GM19240 (cell line): ENCODE data around the gene TAB2.
"Not testable (repeated sequence)": the region's sequence is repeated elsewhere in the genome, so short reads cannot be mapped to it uniquely, and the experiment has no call there.

Source experiments
- DNase-seq: peaks from one replicate; pipeline ENCODE4 v3.0.0; 2011; ENCODE audit warnings: low spot score; ENCODE audit not compliant: insufficient read length

Gene TAB2

GRCh38 chr6:149313070-149313469 is 4.4 kb upstream of the TAB2 start:
- DNase-seq: no peak

DNA sequence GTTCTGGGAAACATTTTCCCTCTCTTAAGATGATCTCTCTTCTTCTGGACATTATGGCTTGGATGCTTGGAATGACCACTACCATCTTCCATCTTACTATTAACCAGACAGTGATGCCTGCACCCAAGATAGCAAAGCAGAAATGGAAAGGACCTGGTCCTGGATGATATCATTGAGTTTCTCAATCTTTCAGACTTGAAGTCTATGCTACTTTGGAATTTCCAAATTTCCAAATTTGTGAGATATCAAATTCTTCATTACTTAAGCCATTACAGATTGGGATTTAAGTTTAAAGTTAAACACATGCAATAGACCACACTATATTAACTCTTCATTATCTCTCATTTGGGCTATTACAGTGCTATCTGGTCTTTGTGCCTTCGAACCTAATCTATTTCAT is 3.7 kb upstream of the TAB2 start:
- DNase-seq: no peak

- no peak for DNase-seq
Observed at GRCh38 chr6:149314325-149314905, 3.1 kb upstream of the TAB2 start.

DNA sequence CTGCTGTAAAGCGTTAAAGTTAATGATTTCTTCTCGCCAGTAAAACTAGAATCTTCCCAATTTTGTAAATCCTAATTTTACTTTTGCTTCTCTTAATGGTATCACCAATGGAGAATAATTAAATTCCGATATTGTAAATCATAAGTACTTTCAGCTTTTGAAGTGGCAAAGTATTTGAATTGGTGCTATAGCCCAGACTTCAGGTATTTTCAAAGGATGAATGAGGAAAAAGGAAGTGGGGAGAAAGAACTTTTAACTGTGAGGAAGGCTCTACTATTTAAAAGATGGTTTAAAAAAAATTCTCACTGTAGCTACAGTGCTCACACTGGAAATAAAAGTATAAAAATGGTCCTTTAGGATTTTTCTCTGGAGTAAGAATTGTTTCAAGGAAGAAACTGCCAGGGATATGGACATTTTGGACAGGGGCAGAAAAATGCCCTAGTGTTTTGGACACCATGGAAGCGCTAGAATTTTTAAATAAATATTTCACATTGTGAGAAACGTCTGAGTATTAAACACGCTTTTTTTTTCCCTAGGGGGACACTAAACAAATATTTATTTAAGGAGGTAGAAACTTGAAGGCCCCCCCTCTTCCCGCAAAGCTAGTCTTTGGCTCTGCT is 1.3 kb upstream of the TAB2 start:
- DNase-seq: no peak

DNA sequence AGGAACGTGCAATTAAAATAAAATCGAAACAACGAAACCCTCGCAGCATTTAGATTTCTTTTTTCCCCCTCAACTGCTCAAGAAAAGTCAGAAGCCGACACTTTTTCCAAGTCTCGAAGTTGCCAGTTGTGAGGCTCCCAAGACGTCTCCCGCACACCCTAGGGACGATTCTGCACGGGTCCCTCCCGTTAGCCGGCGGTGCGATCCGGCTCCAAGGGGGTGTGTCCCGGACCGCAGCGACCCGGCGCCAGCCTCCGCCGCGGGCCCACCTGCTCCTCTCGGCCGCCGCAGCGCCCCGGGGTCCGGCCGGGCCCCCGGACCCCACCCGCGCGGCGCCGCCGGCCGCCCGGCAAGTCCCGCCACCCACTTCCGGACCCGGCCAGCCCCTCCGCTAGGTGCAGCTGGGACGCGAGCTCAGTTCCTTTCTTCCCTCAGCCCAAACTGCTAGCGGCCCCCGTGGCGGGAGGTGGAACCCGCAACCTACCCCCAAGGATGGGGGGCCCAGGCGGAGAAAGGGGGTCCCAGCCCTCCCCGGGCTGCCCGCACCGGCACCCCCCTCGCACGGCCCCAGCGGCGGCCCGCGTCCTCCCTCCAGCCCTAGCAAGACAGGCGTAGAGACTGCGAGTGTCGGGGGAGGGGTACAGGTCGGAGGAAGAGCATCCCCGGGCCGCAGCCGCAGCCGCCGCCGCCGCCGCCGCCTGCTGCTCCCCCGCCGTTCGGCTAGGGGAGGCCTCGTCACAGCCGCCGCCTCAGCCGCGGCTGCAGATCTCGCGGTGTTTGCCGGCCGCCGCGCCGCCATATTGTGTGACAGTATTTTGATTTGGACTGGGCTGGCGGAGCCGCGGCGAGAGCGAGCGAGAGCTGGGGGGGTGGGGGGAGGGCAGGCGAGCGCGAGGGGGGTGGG is 520 bp upstream of the TAB2 start:
- DNase-seq: peak; percentile 45

DNA sequence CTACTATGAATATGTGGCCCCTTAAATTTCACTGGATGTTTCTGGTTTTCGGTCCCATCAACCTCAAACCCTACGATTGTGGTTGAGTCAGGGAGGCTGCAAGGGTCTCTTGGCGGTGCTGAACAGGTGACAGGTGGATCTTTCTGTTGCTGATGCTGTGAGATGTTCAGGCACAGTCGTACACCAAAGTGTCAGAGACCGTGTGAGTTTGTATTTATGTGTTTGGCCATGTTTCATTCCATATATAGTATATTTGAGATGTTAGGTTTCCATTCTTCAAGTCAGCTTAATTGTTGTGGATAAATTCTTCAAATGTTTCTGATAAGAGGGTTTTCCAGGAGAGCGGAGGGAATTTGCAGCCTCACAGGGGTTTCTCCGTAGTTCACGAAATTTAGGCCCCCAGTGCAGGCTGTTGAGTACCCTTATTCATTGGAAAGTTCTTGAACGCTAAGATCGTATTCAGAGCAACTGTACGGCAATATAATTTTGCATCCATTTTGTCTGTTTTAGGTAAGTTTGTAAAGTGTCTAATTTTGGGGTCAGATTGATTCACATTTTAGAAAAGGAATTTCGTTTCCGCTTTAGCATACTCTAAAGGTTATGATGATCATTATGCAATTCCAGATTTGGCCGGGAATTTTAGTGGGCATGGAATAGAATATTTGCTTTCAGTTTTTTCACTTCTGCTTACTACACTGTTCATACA is 1.2 kb downstream of the TAB2 start:
- DNase-seq: no peak

GRCh38 chr6:149319422-149319821 is 1.9 kb downstream of the TAB2 start:
- DNase-seq: no peak

GRCh38 chr6:149320016-149320415 is 2.5 kb downstream of the TAB2 start:
- not testable (repeated sequence) for DNase-seq

DNA sequence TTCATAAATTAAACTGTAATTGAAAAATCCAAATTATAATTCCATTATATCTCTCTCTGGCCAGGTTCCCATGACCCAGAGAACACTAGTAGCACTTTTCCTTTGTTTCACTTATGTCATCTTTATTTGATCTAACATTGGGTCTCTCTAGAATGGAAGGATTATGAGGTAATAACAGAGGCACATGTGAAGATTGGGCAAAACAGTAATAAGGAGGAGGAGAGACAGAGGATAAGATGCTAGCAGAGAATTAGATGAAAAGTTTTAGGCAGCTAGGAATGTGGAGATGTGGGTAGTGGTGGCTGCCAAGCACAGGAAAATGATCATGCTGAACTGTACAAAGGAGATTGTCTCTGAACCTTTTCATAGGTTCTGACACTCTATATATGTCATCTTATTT is 3.3 kb downstream of the TAB2 start:
- DNase-seq: no peak

- DNase-seq: no peak
Observed at GRCh38 chr6:149323353-149323752, 5.8 kb downstream of the TAB2 start.

- no peak for DNase-seq
Observed at GRCh38 chr6:149323925-149324324, 6.4 kb downstream of the TAB2 start.

- no peak for DNase-seq
Observed at GRCh38 chr6:149324428-149324827, 6.9 kb downstream of the TAB2 start.

GRCh38 chr6:149325648-149326236 is 8.2 kb downstream of the TAB2 start:
- DNase-seq: no peak

GRCh38 chr6:149327638-149328037 is 10.1 kb downstream of the TAB2 start:
- DNase-seq: no peak

GRCh38 chr6:149328083-149328482 is 10.6 kb downstream of the TAB2 start:
- DNase-seq: no peak

GRCh38 chr6:149329529-149329928 is 12.0 kb downstream of the TAB2 start:
- no peak for DNase-seq

DNA sequence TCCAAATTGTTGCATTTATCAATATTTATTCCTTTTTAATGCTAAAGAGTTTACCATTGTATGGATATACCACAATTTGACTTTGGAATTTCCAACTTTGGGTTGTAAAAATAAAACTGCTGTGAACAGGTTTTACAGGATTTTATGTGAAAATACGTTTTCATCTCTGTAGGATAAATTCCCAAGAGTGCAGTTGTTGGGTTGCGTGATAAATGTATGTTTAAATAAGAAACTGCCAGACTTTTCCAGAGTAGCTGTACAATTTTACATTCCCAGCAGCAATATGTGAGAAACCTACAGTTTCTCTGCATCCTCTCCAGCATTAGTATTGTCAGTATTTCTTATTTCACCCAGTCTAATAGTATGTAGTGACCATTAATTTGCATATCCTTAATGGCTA is 12.6 kb downstream of the TAB2 start:
- no peak for DNase-seq

DNA sequence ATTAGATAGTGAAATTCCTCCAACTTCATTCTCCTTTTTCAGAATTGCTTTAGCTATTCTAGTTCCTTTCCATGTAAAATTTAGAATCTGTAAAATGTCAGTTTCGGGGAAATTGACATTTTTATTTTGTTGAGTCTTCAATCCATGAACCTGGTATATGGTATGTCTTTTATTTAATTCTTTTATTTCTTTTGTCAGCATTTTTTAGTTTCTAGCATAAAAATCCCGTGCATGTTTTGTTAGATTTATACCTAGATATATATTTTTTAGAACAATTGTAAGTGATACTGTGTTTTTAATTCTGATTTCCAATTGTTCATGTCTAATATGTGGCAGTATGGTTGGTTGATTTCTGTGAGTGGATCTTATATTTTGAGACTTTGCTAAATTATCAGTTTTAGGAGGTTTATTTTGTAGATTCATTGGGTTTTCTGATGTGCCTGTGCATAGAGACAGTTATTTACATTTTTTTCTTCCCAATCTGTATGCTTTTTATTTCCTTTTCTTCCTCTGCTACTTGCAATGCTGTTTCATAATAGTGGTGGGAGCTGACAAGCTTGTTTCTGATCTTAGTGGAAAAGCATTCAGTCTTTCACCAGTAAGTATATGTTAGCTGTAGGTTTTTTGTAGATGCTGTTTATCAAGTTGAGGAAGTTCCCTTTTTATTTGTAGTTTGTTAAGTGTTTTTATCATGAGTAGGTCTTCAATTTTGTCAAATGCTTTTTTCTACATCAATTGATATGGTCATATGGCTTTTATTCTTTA is 13.7 kb downstream of the TAB2 start:
- no peak for DNase-seq

DNA sequence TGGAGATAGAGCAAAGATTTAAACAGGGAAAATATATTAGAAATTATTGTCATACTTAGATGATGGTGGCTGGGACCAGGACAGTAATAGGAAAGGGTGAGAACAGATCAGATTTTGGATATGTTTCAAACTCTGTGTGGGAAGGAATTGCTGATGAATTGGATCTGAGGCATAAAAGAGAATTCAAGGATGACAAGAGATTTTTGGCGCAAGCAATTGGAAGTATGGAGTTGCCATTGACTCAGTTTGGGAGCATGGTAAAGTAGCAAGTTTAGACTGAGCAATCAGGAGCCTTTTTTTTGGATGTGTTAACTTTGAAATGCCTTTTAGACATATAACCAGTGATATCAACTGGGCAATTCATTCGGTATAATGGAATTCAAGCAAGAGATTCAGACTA is 14.4 kb downstream of the TAB2 start:
- no peak for DNase-seq

DNA sequence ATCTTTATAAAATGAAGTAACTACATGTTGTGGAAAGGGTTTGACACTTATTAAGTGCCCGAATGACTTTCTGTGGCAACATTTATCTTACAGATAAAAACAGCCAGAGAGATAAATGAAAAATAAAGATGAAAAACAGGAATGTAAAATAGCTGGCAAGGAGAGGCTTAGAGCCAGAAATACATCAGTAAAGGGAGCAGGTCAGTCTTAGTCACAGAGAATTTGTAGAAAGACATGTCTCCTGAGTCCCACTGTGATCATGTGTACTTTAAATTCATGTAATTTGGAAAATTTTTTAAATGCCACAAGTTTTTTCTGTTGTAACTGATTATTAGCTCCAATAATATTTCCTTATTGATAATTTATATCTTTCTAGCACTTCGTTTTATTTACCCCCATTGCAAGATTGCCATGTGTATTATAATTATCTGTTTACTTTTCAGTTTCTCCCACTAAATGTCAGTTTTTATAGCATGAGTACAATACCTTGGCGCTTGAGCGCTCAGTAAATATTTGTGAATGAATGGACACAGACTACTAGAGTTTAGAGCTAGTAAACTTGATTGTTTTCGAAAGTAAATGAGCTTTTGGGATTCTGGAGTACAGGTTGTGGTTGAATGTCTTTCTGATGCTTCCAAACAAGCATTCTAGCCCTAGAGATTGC is 15.2 kb downstream of the TAB2 start:
- no peak for DNase-seq
